GM18868 (cell line): ENCODE data around the gene CCIN.
"Not testable (repeated sequence)": the region's sequence is repeated elsewhere in the genome, so short reads cannot be mapped to it uniquely, and the experiment has no call there.

Source experiments
- ATAC-seq: cut with Tn5 transposase; IDR thresholded peaks from one replicate; pipeline ENCODE4 v1.9.1; 2021; ENCODE audit warnings: mild to moderate bottlenecking, moderate library complexity; ENCODE audit not compliant: unreplicated experiment

Gene CCIN

DNA sequence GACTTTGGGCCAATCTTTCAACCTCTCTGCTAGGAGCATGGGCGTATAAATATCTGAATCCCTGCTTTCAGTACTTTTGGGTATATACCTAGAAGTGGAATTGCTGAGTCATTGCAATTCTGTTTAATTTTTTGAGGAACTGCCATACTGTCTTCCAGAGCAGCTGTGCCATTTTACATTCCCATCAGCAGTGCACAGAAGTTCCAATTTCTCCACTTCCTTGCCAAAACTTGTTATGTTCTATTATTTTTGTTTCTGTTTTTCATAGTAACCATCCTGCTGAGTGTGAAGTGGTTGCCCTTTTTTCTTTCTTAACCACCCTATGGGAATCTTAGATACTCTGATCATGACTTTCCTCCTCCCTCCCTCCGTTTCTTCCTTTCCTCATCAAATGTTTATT is 11.1 kb upstream of the CCIN start:
- no peak for ATAC-seq

DNA sequence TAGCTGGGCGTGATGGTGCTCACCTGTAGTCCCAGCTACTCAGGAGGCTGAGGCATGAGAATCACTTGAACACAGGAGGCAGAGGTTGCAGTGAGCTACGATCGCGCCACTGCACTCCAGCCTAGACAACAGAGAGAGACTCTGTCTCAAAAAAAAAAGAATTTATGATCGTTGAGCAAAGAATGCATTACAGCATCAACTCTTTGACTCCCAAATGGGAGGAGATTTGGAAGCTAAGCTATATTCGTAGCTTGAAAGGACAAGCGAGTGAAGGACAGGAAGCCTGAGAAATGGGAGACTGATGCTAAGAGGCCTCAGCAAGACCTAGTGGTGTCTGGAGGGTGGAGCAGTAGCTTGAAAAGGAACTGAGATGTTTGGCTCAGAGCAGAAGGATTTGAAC is 10.3 kb upstream of the CCIN start:
- ATAC-seq = no peak

DNA sequence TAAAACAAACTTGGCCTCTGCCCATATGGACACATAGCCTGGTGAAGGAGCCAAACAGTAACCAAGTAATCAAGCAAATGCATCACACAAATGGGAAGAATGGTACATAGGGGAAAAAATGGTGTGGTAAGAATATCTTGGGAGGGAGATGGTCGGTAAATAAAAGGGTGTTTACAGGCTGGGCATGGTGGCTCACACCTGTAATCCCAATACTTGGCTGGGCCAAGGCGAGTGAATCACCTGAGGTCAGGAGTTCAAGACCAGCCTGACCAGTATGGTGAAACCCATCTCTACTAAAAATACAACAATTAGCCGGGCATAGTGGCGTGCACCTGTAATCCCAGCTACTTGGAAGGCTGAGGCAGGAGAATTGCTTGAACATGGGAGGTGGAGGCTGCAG is 9.7 kb upstream of the CCIN start:
- ATAC-seq = not testable (repeated sequence)

DNA sequence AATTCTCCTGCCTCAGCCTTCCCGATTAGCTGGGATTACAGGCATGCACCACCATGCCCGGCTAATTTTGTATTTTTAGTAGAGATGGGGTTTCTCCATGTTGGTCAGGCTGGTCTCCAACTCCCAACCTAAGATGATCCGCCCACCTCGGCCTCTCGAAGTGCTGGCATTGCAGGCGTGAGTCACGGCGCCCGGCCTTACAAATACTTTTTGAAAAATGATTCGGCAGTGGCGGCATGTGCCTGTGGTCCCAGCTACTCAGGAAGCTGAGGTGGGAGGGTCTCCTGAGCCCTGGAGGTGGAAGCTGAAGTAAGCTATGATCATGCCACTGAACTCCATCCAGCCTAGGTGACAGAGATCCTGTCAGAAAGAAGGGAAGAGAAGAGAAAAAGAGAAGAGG is 9.1 kb upstream of the CCIN start:
- ATAC-seq = not testable (repeated sequence)

DNA sequence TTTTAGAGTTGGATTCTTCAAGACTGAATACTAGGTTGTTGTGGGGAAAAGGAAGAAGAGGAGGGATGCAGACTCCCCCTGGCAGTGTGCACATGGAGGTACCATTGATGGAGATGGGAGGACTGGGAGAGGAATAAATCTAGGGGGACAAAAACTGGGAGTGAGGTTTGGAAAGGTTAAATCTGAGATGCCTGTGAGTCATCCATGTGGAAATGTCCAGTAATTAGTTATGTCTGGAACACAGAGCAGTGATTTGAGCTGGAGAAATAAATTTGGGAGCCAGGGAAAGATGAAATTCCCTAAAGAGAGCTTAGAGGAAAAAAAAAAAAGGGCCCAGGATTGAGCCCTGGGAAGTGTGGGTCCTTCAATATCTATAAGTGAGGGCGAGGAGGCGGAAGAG is 8.0 kb upstream of the CCIN start:
- ATAC-seq = no peak

DNA sequence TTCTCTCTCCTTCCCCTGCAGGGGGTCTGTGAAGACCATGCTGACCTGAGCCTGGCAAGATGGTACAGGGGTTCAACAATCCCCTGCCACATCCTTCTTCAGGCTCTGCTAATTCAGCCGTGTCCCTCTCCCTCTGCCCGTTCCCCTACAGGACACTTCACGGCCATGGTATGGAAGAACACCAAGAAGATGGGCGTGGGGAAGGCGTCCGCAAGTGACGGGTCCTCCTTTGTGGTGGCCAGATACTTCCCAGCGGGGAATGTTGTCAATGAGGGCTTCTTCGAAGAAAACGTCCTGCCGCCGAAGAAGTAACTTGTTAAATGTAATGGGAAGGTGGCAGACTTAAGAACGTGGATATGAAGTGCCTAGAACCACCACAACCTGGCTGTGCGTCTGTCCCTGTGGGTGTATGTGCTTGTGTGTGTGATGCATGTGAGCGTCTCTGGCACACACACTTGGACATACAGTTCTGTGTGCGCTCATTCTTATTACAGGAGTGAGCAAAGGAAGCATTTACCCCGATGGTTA is 6.9 kb upstream of the CCIN start:
- ATAC-seq = no peak

DNA sequence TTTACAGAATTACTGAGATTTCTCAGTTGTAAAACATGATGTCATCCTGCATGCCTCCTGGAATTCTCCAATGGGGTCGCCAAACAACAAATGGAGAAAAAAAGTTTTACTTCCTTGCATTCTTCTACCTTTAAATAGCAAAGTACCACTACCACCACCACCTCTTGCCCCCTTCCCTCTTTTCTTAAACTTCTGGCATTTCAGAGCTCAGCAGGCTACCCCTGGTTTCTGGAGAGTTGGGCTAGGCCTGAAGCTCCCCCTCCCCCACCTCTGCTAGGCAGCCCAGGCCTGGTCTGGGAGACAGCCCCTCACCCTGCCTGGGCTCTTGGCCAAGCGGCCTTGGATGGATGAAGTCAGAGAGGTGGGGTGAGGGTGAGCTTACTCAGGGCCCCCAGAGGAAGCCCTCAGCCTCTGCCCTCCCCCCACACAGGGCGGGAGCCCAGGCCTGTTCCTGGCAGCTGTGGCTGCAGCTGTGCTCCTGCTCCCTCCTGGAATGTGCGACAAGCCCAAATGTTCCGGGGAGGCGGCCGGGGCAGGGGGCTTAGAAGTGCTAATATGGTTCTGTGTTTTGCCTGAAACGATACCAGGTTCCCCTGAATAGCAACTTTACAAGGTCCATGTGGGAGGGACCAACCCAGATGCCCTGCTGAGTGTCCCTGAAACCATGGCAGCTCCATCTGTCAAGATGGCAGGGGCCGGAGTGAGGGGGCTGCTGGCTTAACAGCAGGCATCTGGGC is 6.0 kb upstream of the CCIN start:
- ATAC-seq = no peak

DNA sequence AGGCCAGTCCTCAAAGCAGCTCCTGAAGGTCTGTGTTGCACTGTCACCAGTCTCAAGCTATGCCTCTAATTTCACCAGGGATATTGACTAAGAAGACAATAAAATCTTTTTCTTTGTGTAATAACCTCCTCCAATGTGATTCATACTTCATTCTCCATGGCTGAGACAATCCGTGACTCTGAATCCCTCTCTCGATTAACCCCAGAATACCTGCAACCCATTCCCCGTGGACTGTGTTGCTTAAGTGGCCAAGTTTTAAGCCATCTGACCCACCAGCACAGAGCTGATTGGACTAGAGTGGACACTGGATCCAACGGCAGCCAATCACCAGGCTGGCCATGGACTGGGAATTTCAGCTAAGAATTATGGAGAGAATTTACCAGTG is 5.4 kb upstream of the CCIN start:
- no peak for ATAC-seq

DNA sequence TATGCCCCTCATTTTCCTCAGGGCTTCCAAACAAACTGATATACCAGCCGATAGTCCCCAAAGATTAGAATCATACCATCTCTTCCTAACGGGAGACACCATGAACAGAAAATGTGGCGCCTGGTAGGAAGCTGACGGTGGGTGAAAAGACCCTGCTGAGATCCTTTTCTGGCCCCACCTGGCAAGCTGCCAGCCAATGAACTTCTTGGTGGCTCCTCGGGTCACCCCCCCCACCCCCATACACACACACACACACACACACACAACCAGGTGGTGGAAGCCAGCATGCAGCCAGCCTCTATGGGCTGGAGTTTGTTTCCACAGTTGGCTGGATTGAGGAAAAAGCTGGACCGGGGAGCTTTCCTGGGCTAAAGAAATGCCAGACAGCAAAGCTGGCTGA is 4.8 kb upstream of the CCIN start:
- ATAC-seq = no peak

DNA sequence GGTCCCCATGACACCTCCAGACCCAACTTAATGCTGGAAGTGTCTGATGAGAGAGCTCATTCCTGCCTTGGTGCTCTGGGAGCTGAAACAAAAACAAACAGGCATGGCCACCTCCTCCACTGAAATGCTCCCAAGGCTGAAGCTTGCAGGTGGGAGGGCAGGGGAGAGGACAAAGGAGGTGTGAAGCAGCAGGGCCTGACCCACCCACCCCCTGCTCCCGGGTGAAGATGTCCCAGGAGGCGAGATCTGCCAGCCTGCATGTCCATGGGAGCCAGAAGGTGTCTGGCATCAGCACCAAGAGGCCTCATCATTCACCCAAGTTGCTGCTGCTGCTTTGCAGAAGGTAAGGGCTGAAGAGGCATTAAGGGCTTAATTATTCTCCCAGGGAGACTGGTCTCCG is 4.2 kb upstream of the CCIN start:
- no peak for ATAC-seq

DNA sequence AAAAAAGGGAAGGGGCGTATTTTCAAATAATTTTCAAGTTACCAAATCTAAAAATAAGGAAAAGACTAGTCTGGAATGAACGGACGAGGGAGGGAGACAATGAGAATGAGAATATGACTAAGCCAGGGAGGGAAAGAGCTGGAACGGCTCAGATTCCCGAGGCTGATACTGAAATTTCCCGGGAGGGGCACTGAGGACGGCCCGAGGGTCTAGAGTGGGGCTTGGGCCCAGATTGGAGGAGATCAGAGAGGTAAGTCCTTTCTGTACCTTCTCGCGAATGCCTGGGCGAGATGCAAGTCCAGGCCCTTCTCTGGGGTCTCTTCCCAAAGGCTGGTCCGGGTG is 3.4 kb upstream of the CCIN start:
- ATAC-seq = no peak

DNA sequence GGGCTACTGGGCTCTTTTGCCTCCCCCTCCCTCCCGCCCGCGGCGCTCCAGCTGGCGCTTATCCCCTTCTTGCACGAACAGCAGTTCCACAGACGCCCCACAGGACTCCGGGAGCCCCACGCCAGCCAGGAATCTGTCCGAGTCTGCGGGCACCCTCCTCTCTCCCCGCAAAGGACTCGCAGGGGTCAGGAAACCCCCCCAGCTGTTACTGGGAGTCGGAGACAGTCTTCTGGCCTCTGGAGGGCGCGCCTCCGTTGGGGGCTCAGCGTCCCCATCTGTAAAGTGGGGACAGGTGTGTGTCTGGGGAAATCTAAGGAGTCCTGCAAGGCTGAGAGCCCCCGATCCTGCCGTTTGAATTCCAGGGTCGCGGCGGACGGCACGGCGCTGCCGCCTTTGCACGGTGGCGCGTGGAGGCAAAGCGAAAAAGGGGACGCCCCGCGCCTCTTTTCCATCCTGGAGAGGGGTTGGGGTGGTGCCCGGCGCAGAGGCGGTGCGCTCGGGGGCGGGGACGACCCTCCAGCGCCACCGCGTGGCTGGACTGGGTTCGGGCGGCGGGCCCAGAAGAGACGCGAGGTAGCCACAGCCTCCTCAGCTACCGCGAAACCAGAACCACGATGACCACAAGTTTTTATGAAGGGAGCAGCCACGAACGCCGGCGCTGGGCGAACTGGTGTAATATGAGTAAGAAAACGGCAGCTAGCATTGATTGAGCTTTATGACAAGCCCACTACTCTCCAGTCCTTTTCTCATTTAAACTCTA is 2.8 kb upstream of the CCIN start:
- ATAC-seq = peak; percentile 87

DNA sequence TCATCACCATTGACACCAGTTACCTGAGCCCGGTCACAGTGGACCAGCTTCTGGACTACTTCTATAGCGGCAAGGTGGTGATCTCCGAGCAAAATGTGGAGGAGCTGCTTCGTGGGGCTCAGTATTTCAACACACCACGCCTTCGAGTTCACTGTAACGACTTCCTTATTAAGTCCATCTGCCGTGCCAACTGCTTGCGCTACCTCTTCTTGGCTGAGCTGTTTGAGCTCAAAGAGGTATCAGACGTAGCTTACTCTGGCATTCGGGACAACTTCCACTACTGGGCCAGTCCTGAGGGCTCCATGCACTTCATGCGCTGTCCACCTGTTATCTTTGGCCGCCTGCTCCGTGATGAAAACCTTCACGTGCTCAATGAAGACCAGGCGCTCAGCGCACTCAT is 520 bp downstream of the CCIN start:
- ATAC-seq = no peak

DNA sequence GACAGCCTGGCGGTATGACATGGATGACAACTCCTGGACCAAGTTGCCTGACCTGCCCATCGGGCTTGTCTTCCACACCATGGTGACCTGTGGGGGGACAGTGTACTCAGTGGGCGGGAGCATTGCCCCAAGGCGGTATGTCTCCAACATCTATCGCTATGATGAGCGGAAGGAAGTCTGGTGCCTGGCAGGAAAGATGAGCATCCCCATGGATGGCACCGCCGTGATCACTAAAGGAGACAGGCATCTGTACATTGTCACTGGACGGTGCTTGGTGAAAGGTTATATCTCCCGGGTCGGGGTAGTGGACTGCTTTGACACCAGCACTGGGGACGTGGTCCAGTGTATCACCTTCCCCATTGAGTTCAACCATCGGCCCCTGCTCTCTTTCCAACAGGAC is 1.3 kb downstream of the CCIN start:
- ATAC-seq = no peak

DNA sequence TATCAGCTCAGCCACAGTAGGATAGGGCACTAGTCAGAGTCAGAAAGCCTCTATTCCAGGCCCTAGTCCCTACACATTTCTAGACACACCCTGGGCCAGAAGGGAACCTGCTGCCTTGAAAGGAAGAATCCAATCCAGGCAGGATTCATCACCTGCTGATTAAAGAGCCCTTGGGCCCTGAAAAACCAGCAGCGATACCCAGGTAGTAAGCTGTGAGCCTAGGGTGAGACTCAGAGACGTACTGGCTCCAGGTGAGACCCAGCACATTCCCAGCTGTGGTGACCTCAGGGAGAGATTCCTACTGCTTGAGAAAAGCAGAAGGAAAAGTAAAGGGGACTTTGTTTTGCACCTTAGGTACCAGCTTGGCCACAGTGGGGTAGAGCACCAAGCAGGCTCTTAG is 4.7 kb downstream of the CCIN start:
- no peak for ATAC-seq

DNA sequence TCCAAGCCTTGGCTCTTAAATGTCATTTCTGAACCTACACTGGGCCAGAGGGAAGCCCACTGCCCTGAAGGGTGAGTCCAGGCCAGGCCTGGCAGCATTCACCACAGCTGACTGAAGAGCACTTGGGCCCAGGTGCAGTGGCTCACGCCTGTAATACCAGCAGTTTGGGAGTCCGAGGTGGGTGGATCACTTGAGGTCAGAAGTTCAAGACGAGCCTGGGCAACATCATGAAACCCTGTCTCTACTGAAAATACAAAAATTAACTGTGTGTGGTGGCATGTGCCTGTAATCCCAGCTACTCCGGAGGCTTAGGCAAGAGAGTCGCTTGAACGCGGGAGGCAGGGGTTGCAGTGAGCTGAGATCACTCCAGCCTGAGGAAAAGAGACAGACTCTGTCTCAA is 5.1 kb downstream of the CCIN start:
- no peak for ATAC-seq

DNA sequence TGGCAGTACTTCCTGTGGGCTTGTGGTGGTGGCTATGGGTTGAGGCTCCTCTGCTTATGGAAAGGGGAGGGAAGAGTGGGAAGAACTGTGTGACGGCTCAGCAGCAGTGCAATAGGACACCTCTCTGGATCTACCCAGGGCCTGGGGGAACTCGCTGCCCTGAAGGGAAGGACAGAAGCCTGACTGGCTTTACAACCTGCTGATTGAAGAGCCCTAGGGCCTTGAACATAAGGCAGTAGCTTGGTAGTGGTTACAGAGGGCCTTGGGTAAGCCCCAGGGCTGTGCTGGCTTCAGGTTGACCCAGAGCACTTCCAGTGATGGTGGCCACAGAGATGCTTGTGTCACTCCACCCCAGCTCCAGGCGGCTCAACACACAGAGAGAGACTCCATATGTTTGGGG is 5.5 kb downstream of the CCIN start:
- ATAC-seq = no peak

DNA sequence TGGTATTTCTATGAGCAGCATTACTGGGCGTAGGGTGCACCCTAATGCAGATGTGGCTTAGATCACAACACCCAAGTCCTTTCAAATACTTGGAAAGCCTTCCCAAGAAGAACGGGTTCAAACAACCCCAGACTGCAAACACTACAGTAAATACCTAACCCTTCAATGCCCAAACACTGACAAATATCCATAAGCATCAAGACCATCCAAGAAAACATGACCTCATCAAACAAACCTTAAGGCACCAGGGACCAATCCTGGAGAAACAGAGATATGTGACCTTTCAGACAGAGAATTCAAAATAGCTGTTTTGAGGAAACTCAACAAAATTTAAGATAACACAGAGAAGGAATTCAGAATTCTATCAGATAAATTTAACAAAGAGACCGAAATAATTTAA is 6.0 kb downstream of the CCIN start:
- ATAC-seq = not testable (repeated sequence)

DNA sequence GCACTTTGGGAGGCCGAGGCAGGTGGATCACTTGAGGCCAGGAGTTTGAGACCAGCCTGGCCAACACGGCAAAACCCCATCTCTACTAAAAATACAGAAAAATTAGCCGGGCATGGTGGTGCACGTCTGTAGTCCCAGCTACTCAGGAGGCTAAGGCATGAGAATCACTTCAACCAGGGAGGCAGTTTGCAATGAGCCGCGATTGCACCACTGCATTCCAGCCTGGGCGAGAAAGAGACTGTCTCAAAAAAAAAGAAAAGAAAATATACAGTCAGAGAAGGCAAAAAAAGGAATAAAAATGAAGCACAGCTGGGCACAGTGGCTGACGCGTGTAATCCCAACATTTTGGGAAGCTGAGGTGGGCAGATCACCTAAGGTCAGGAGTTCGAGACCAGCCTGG is 7.3 kb downstream of the CCIN start:
- ATAC-seq = not testable (repeated sequence)

DNA sequence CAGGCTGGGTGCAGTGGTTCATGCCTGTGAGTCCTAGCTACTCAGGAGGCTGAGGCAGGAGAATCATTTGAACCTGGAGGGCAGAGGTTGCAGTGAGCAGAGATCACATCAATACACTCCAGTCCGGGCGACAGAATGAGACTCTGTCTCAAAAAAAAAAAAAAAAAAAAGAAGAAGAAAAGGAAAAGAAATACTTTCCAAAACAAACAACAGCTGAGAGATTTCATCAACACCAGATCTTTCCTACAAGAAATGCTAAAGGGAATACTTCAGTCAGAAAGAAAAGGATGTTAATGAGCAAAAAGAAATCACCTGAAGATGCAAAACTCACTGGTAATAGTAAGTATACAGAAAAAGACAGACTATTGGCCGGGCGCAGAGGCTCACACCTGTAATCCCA is 8.4 kb downstream of the CCIN start:
- ATAC-seq = no peak

DNA sequence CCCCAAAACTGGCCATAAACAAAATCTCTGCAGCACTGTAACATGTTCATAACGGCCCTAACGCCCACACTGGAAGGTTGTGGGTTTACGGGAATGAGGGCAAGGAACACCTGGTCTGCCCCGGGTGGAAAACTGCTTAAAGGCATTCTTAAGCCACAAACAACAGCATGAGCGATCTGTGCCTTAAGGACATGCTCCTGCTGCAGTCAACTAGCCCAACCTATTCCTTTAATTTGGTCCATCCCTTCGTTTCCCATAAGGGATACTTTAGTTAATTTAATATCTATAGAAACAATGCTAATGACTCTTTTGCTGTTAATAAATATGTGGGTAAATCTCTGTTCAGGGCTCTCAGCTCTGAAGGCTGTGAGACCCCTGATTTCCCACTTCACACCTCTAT is 11.1 kb downstream of the CCIN start:
- ATAC-seq = not testable (repeated sequence)

DNA sequence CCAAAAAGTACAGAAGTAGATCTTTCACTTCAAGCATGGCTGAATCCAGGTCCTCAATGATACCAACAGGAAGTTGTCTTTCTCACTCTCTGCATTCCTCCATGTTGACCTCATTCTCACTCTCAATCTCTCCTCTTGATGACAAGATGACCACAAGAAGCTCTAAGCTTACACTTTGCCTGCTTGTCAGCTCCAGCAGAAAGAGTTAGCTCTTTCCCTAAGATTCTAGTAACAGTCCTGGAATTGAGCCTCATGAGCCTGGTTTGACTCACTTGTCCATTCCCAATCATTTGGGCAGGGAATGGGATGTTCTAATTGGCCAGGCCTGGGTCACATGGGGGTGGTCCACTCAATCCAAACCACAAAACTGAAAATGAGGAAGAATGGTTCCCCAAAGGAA is 18.2 kb downstream of the CCIN start:
- no peak for ATAC-seq

DNA sequence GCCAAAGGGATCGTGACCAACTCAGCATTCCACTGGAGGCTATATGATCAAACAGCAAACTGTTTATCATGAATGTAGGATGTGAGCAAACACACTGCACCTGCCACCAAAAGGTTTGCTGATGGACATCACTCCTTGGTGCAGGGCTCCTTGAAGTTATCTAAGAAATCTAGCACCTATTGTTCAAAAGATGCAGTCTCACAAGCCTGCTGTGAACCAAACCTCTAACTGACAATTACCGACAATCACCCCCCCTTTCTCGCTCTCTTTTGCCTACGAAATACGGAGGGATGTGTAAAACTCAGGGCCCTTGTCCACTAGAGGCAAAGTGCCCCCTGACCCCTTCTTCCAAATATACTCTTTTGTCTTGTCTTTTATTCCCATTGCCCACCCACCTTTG is 19.0 kb downstream of the CCIN start:
- ATAC-seq = no peak
